Measurements from ENCODE around the gene SCP2D1. TPM values are rescaled to one million over a fixed set of nuclear protein-coding genes. Genes with fewer than 3 reads are reported as not detected.

Gene SCP2D1
- total and polyA plus RNA-seq, 2 experiments from 2014 or later: not detected

DNA sequence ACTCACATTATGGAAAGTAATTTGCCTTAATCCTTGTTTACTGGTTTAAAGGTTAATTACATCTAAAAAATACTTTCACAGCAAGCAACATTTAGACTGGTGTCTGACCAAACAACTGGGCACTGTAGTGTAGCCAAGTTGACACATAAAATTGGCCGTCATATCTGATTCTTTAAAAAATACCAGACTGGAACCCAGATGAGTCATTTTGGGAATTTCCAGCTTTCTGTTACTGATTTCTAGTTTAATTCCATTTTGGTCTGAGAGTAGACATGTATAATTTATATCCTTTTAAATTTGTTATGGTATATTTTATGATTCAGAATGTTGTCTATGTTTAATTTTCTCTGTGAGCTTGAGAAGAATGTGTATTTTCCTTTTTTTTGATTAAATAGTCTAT, 44.1 kb downstream of the SCP2D1 start:
- no peaks in the 10 kb centered on the region for H3K79me2 ChIP-seq (ENCODE audit: insufficient read depth)
- no peak overlapping the region for H3K4me3 ChIP-seq
- no peaks in the 10 kb centered on the region for H4K20me1 ChIP-seq (ENCODE audit: insufficient read depth)
- no peaks in the 10 kb centered on the region for H3K27me3 ChIP-seq (replicated peaks; ENCODE audit: insufficient read depth)
- no peaks in the 10 kb centered on the region for H3F3A ChIP-seq (ENCODE audit: insufficient read depth)
- peak; percentile 60 for DNase-seq
- H3K4me1 ChIP-seq (ENCODE audit: insufficient read depth): no peaks in the 10 kb centered on the region
- no peaks in the 10 kb centered on the region for H3K9me2 ChIP-seq (ENCODE audit: insufficient read depth)
- no peaks in the 10 kb centered on the region for H3K36me3 ChIP-seq (ENCODE audit: low read depth)
- TF ChIP-seq EZH2 (IDR thresholded peaks at IDR 0.05; ENCODE audit: insufficient read depth, poor library complexity, severe bottlenecking): no peak
- TF ChIP-seq EZH2phosphoT487 (IDR thresholded peaks at IDR 0.05; ENCODE audit: insufficient read depth, low read depth): no peak
- in situ Hi-C loops (cut with MboI): no loop called here
- no peaks in the 10 kb centered on the region for H3K9me3 ChIP-seq (ENCODE audit: low read depth)
- H3K4me2 ChIP-seq (ENCODE audit: unreplicated experiment): no peak overlapping the region
- H3K27ac ChIP-seq: no peak overlapping the region
- H2AFZ ChIP-seq: no peak overlapping the region
- 0% methylated on average over 1 of the region's 1 CpG for WGBS, 2 experiments (ENCODE audit: low coverage in 1 of 2, low lambda C conversion rate in 2 of 2, missing lambda C conversion rate in 2 of 2)
- H3K9ac ChIP-seq: no peak overlapping the region

- Histone ChIP-seq H3K9me2 (ENCODE audit: insufficient read depth) (no peaks in the 10 kb centered on the region), H3K27me3 (replicated peaks; ENCODE audit: insufficient read depth) (no peaks in the 10 kb centered on the region), H4K20me1 (ENCODE audit: insufficient read depth) (no peaks in the 10 kb centered on the region), H3K79me2 (ENCODE audit: insufficient read depth) (no peaks in the 10 kb centered on the region), H3K9ac (no peak overlapping the region), H3K4me2 (ENCODE audit: unreplicated experiment) (no peak overlapping the region), H3K36me3 (ENCODE audit: low read depth) (no peaks in the 10 kb centered on the region), H2AFZ (no peak overlapping the region), H3K4me1 (ENCODE audit: insufficient read depth) (no peaks in the 10 kb centered on the region), H3K4me3 (no peak overlapping the region), H3F3A (ENCODE audit: insufficient read depth) (no peaks in the 10 kb centered on the region), H3K27ac (no peak overlapping the region), H3K9me3 (ENCODE audit: low read depth) (no peaks in the 10 kb centered on the region)
- no peak for DNase-seq
- in situ Hi-C loops (cut with MboI): no loop called here
- 60 to 66% methylated on average over 3 of the region's 3 CpGs for WGBS, 2 experiments (ENCODE audit: low coverage in 1 of 2, low lambda C conversion rate in 2 of 2, missing lambda C conversion rate in 2 of 2)
- TF ChIP-seq EZH2 (IDR thresholded peaks at IDR 0.05; ENCODE audit: insufficient read depth, poor library complexity, severe bottlenecking) (no peak), EZH2phosphoT487 (IDR thresholded peaks at IDR 0.05; ENCODE audit: insufficient read depth, low read depth) (no peak)
Observed at GRCh38 chr20:18858816-18859215, 45.2 kb downstream of the SCP2D1 start.

Other genes starting within 250 kb of the SCP2D1 start
- gene SMIM26, start 246.4 kb upstream of the SCP2D1 start, total RNA-seq (2014; rRNA removed; shearing (Covaris generic)): 54.9 and 115 TPM in 2 replicates
- gene SMIM26, start 246.4 kb upstream of the SCP2D1 start, polyA plus RNA-seq (2016; fragmentation: Nextera tagmentation; extraction: Ambion mirVana): 142 and 148 TPM in 2 replicates
- 64.6 and 73.3 TPM in 2 replicates for gene DTD1, start 225.7 kb upstream of the SCP2D1 start, total RNA-seq (2014; rRNA removed; shearing (Covaris generic))
- 77.7 and 79.8 TPM in 2 replicates for gene DTD1, start 225.7 kb upstream of the SCP2D1 start, polyA plus RNA-seq (2016; fragmentation: Nextera tagmentation; extraction: Ambion mirVana)

Data from GM23248 (cell line).